OCI-M2 (cell line): ENCODE measurements around the gene SCAF4.
"Not testable (repeated sequence)": the region's sequence is repeated elsewhere in the genome, so short reads cannot be mapped to it uniquely, and the experiment has no call there.

Source experiments
- DNase-seq: peaks from one replicate; lab custom pipeline; 2025; ENCODE audit not compliant: unreplicated experiment; lab: John Stamatoyannopoulos, UW

The SCAF4 gene

GRCh38 chr21:31675960-31676359, 56.0 kb downstream of the SCAF4 start:
- no peak for DNase-seq

DNA sequence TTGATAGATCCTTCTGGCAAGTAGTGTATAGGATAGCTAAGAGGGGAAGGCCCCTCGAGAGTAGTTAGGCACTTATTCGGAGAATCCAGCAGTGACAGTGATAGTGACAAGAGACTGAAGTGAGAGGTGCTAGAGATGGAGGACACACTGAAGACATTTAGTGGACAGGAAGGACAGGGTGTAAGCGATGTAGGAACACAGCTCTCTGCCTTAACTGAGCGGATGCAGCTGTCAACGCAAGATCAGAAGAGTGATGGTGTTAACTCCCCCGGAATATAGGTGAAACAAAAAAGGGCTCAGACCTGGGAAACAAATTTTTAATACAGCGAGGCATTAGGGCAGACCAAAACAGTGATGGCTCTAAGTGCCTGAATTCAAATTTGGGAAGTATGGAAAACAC, 56.6 kb downstream of the SCAF4 start:
- no peak for DNase-seq

DNA sequence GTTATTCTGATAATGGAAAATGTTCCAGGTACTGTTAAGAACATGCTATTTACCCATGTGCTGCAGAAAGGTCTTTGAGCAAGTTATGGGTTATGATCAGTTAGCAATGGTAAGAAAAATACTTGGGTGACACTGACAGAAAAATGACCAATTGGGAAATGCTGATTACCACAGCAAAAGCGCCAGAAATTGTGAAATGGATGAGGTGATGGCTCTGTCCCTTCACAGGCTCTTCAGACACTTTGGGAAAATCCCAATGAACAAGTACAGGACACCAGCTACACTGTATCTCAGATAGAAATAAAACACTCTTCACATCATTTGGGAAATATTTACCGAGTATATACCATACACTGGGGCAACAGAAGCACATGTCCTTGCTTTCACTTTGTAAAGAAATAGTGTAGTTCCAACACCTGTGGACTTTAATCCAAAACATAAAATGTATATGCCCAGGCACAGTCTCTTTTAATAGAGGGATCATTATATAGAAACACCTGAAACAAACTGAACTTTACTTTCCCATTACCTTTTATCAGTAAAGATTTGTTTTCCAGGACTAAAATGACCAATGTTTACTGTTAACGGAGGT, 58.5 kb downstream of the SCAF4 start:
- DNase-seq: no peak

DNA sequence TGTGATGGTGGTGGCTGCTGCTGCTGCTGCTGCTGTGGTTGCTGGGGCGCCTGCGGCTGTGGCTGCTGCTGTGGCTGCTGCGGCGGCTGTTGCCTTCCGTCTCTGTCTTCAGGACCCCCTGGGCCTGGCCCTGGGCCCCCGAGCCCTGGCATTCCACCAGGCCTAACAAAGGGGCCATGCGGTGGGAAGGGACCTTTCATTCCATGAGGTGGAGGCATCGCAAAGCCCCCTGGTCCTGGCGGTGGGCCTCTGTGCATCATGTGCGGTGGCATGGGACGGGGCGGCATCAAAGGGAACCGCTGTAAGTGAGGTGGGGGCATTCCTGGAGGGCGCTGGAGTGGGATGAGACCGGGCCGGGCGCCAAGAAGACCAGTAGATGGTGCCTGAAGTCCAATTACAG, 60.0 kb downstream of the SCAF4 start:
- DNase-seq: no peak

DNA sequence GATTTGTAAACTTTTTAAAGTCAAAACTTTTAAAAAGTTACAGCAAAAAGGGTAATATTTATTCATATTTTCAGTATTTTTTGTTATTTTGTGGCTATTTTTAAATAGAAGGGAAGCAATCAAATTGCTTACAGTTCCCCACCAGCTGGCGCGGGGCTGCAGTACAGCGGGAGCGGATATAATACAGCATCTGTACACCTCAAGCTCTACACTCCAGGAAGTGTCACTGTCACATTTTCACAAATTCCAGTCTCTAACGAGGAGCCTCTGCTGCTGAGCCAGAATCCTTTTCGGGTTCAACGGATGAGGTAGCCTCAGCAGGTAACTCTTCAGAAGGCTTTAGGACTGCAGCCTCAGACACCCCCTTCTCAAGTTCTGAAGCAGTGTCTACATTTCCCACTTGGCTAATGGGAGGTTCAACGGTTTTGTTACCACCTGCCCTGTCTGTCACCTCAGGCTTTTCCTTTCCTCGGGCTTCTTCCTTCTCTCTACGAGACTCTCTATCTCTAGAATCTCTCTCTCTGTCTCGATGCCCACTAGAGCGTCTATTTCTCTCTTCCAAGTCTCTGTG, 60.7 kb downstream of the SCAF4 start:
- DNase-seq: no peak

DNA sequence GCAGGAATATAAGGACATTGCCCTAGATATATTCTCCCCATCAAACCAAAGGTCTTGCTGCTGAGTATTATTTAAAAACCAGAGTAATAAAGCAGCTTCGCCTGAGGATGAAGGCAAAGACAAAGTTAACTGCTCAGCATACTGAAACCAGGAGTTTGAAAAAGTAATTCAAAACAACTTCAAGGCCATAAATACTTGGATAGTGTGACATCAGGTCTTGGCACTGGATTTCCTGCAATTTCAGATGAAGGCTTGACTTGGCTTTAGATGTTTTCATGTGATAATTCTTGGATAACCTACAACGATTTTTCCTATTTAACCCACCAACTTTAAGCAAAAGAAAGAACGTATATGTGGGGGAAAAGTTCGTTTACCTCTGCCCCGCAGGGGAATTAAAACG, 61.8 kb downstream of the SCAF4 start:
- no peak for DNase-seq

DNA sequence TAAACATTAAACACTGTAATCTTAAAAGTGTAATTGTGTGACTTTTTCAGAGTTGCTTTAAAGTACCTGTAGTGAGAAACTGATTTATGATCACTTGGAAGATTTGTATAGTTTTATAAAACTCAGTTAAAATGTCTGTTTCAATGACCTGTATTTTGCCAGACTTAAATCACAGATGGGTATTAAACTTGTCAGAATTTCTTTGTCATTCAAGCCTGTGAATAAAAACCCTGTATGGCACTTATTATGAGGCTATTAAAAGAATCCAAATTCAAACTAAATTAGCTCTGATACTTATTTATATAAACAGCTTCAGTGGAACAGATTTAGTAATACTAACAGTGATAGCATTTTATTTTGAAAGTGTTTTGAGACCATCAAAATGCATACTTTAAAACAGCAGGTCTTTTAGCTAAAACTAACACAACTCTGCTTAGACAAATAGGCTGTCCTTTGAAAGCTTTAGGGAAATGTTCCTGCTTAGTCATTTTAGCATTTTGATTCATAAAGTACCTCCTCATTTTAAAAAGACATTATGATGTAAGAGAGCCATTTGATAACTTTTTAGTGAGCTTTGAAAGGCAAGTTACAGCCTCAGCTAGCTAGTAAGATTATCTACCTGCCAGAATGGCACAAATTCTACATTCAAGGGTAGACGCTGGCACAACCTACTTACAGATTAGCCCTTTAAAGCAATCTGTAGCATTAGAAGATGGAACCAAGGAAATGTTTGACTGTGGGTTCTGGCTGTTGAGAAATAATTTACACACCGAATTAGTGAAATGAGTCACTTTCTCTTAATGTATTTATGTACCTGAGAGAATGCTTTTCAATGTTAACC, 63.0 kb downstream of the SCAF4 start:
- no peak for DNase-seq

GRCh38 chr21:31667639-31668038, 64.3 kb downstream of the SCAF4 start:
- no peak for DNase-seq

GRCh38 chr21:31667132-31667531, 64.8 kb downstream of the SCAF4 start:
- no peak for DNase-seq

DNA sequence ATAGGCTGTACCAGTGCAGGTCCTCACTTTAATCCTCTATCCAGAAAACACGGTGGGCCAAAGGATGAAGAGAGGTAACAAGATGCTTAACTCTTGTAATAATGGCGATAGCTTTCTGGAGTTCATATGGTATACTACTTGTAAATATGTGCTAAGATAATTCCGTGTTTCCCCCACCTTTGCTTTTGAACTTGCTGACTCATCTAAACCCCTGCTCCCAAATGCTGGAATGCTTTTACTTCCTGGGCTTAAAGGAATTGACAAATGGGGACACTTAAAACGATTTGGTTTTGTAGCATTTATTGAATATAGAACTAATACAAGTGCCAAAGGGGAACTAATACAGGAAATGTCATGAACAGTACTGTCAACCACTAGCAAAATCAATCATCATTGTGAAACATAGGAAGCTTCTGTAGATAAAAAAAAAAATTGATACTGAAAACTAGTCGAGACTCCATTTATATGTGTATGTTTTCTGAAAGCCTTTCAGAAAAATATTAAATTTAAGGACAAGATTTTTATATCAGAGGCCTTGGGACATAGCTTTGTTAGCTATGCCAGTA, 65.4 kb downstream of the SCAF4 start:
- DNase-seq: no peak

DNA sequence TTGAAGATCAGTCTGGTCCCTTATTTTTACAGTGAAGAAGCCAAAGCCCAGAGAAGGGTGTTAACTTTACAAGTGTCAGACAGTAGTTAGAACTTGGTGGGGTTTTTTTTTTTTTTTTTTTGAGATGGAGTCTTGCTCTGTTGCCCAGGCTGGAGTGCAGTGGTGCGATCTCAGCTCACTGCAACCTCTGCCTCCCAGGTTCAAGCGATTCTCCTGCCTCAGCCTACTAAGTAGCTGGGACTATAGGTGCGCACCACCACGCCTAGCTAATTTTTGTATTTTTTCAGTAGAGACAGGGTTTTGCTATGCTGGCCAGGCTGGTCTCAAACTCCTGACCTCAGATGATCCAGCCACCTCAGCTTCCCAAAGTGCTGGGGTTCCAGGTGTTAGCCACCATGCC, 66.0 kb downstream of the SCAF4 start:
- DNase-seq: not testable (repeated sequence)

DNA sequence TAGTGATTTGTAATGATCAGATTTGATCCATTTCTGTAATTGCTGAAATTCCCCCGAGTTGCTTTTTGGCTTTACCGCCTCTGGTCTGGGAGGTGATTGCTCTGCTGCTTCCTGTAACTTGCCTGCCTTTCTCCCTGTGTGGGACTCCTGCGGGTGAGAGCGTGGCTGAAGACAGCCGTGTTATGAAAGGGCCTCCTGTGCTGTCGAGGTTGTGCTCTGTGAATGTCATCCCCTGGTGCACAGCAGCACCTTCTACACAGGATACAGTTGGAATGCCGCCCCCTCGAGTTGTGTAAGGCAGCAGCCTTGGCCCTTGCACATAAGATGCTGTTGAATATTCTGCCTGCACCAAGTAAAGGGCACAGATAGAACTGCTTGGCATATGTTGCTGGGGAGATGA, 66.5 kb downstream of the SCAF4 start:
- no peak for DNase-seq

- DNase-seq: no peak
Measured at GRCh38 chr21:31663584-31664249, 68.2 kb downstream of the SCAF4 start.

- no peak for DNase-seq
Measured at GRCh38 chr21:31660591-31660990, 71.3 kb downstream of the SCAF4 start.

GRCh38 chr21:31660259-31660565, 71.7 kb downstream of the SCAF4 start:
- DNase-seq: no peak

DNA sequence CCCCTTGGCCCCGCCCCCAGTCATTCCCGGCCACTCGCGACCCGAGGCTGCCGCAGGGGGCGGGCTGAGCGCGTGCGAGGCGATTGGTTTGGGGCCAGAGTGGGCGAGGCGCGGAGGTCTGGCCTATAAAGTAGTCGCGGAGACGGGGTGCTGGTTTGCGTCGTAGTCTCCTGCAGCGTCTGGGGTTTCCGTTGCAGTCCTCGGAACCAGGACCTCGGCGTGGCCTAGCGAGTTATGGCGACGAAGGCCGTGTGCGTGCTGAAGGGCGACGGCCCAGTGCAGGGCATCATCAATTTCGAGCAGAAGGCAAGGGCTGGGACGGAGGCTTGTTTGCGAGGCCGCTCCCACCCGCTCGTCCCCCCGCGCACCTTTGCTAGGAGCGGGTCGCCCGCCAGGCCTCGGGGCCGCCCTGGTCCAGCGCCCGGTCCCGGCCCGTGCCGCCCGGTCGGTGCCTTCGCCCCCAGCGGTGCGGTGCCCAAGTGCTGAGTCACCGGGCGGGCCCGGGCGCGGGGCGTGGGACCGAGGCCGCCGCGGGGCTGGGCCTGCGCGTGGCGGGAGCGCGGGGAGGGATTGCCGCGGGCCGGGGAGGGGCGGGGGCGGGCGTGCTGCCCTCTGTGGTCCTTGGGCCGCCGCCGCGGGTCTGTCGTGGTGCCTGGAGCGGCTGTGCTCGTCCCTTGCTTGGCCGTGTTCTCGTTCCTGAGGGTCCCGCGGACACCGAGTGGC, 72.2 kb downstream of the SCAF4 start, which contains the start of gene SOD1:
SOD1 (plus strand) TSS at position 158 of the 723 bp plus-strand sequence; CDS start at position 235, 77 bp downstream.
- DNase-seq: peak; percentile 69

DNA sequence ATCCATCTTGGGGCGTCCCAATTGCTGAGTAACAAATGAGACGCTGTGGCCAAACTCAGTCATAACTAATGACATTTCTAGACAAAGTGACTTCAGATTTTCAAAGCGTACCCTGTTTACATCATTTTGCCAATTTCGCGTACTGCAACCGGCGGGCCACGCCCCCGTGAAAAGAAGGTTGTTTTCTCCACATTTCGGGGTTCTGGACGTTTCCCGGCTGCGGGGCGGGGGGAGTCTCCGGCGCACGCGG, 72.7 kb downstream of the SCAF4 start:
- no peak for DNase-seq

DNA sequence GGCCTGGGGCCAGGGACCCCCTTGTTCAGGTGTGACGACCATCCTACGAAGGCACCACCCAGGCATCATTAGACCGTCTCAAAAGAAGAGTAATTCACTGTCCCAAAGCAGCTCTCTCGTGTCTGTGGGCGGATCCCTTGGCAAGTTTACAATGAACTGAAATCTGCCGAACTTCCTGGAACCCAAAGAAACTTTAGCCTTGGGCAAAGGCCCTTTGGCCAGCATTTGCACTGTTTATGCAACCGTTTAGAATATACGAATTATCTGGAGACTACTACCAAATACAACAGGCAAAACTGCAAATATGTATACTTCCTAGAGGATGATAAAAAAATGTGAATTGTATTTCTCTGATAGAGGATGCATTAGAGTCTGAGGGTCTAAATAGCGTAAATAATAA, 73.9 kb downstream of the SCAF4 start:
- no peak for DNase-seq

GRCh38 chr21:31656199-31657095, 75.5 kb downstream of the SCAF4 start:
- DNase-seq: no peak
